Umbilical cord (tissue), 2 donors: ENCODE results near the gene ANKRD60. TPM values are rescaled to one million over a fixed set of nuclear protein-coding genes. Genes with fewer than 3 reads are reported as not detected.

Source experiments
- DNase-seq: peaks from one replicate; pipeline ENCODE4 v3.0.0-alpha.2; 2015; ENCODE audit warnings: low spot score
- total RNA-seq: library from RNA; depleted of rRNA; stranded (reverse); fragments of >200 nt; gene quantifications from one replicate; pipeline ENCODE4 v1.2.3, GENCODE V29; 2014; ENCODE audit warnings: low replicate concordance; ENCODE audit not compliant: insufficient read depth

ANKRD60 gene
- total RNA-seq, 1 donor from 2014 or later = not detected

DNA sequence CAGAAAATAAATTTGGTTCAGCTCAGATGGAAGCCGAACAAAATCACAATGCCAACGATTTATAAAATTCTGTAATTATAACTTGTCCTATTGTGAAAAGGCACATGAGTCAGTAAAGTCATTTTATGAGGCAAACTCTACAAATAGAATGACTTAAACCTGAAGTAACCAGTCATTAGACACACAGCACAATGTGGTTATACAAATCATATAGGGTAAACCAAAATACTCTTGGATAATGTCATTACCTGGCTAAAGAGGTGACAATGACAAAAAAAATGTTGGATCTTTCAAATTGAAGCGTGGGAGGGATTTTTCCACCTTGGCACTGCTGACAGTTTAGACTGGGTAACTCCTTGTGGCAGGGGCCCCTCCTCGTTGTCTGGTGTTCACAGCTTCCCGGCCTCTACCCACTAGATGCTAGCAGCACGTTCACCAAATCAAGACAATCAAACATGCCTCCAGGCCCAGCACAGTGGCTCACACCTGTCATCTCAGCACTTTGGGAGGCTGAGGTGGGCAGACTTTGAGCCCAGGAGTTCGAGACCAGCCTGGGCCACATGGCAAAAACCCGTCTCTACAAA lies 5.0 kb downstream of the ANKRD60 start:
- DNase-seq = no peak

DNA sequence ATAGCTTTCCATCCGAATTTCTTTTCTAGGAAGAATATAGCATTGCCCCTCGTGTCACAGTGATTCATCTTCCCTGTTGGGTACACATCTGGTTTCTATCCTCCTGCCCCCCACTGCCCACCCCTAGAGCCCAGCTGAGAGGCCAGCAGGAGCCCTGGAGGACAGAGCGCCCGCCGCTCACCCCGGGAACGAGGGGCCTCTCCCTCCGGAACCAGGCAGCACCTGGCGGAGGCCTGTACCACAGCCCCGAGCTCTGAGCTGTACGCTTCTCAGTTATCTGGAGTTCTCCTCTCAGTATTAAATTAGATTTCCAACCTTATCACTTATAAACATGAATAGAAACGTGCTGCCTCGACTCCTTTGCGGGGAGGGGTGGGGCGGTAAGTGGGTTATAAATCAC lies 6.0 kb downstream of the ANKRD60 start:
- DNase-seq = no peak

DNA sequence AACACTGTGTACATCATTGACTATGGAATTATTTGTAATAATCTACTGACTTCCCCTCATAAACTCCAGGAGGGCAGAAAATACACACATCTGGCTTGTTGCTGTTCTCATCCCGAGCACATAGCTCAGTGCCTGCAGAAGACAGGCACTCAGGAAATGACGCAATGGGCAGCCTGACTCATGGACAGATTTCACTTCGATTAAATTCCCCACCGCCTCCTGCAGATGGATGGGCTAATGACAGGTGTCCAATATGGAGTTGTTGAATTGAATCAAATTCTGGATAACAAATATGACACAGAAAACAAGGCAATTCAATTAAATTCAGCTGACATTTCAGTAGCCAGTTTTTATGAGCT lies 9.1 kb downstream of the ANKRD60 start:
- DNase-seq = no peak

DNA sequence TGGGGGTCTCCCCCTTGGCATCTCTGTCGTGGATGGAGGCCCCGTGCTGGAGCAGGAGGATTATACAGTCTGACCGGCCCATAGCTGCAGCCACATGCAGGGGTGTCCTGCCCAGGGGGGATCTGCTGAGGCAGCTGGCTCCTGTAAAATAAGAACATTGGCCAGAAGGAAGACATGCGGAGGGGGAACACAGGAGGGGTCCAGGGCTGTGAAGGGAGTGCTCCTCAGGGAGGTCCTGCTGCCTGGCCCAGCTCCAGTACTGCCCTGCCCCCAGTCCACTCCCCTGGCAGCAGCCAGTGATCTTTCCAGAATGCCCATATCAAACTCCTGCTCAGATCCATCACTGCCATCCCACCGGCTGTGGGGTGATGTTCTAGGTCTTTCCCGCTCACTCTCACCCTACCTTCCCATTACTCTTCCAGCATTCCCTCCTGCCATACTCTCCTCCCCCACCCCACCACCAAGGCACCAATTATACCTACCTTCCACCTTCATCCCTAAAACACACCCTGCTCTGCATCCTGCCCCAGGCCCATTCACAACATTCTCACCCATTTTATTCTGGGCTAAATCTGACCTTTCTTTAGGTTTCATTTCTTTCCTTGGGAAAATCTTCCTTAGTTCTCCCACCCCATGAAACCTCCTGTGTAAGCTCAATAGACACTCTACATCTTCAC lies 9.7 kb downstream of the ANKRD60 start:
- no peak for DNase-seq

DNA sequence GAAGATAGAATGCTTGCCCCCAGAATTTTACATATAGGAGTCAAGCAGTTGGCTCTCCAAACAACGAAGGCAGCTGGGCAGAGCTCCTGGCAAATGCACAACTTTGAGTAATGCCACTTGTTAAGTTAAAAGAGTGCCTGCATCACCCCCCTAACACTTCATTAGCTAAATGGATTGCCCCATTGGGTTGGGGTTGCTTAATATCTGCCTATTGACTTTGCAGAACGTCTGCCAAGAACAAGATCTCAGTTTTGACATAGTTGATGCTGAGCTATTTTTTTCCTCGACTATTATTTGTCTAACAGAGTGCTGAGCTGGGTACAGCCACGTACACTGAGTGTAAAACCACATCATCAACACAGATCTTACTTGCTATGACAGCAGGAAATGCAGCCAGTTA lies 12.1 kb downstream of the ANKRD60 start:
- DNase-seq = no peak

DNA sequence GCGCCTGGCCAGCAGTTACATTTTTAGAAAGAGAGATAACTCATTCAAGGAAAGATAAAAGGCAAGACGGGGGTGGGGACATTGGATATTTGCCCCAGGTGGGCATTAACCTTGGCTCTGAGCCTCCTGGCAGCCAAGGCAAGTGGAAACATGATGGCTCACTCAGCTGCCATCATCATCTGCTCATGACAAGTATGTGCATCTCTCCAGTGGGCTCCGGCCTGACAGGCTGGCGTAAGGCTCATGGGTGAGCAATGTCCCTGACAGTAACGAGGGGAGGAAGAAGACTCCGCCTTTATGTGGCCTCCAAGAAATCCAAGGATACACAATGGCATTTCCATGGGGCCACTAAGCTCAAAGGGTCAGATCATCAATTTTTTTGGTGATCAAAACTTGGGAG lies 13.3 kb downstream of the ANKRD60 start:
- DNase-seq = no peak

DNA sequence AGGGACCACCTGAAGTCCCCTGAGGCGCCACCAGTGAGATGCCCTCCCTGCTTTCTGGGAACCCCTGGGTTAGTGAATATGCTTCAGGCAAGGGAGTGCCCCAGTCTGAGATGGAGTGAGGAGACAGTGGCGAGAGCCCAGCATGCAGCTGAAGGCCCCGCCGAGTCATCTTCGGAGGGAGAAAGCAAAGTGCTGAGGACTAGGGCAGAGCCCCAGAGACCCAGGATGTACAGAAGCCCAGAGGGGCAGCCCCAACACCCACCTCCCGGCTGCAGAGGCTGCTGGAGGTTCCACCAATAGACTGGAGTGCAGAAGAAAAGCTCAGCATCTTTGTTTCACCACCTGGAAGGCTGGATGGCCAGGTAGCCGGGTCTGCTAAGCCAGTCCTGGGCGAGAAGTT lies 14.1 kb downstream of the ANKRD60 start:
- no peak for DNase-seq

DNA sequence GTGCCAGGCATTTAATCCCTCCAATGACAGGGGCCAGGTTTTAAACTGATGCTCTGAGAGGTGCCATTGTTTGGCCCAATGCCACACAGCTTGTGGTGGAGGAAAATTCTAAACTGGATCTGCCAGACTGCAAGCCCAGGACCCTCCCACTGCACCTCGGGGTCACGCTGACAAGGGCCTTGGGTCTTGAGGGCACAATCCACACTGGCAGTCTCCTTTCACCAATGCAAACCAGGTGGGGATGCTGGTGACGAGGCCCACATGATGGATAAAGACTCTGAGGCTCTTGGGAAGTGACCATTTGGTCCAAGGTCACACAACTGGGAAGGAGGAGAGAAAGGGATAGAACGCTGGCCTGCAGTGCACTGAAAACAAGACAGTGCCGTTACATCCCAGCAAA lies 14.7 kb downstream of the ANKRD60 start:
- no peak for DNase-seq

DNA sequence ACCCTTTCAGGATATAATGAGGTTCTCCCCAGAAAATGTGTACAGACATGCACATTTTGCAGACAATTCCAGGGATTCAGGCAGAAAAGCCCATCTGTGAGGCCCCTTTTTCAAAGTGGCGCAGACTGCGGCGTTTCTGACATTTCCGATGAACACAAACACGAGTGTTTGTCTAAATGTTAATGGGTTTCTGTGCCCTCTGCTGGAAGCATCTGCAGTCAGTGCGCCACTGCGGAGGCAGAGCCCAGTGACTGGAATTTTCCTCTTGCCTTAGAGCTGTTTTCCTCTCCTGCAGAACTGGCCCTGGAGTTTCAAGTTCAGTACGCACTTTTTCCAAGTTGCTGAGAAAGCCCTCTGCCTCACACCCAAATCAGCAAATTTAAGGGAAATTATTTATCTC lies 15.3 kb downstream of the ANKRD60 start:
- DNase-seq = no peak

DNA sequence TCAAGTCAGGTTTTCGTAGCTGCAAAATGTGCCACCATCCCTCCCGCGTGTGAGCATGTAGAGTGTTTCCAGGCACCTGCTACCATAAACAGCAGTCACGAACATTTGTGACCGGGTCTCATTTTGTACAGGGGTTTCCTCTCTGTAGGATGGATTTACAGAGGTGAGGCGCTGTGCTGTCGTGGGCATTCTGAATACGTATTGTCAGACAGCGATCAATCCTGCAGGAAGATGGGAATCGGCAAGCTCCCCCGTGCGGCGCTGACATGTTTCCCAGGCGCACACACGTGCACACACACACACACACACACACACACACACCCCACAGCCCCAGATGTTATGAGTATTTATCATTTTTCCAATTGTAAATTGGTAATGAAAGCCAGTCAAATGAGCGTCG lies 15.8 kb downstream of the ANKRD60 start:
- no peak for DNase-seq

DNA sequence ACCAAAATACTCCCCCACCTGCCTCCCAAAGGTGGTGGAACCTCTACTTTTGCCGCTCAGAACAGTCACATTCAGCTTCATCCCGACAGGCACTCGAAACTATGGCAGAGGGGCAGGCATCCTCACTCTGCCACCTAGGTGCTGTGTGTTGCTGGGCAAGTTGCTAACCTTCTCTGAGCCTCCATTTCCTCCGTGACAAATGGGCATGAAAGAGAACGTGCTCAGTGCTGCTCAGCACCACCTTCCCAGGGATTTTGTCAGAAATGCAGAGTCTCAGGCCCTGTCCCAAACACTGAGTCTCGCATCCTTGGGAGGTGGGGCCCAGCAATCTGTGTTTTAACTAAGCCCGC lies 18.1 kb downstream of the ANKRD60 start:
- no peak for DNase-seq

DNA sequence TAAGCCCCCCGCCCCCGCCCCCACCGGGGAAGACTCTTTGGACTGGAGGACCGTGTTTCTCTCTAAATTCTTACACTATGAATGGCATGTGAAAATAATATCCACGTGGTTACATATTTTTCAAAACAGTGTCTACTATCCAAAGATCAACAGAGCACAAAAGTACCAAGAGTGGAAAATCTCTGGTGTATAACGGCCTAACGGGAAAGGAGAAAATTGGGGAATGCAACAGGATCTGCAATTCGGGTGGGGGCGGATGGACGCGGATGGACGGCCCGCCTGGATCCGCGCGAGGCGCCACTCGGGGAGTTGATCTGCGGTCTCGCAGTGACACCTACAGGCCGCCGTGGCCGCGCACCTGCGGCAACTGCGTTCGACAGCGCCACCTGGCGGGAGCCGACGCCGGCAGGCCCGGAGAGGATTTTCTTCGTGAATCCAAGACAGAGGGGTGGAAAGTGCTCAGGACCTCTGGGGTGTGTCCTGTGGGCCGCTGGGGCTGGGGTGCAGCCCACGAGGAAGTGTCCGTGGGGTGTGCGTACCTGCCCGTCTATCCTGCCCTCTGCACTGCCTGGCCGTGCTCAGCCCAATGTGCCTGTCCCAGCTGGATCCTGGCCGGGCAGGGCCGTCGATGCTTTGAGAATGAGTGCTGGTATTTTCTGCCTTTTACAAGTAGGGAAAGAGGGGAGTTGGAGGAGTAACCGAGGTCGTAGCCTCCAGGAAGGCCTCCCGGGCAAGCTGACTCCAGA lies 18.6 kb downstream of the ANKRD60 start:
- DNase-seq = peak; percentile 63

DNA sequence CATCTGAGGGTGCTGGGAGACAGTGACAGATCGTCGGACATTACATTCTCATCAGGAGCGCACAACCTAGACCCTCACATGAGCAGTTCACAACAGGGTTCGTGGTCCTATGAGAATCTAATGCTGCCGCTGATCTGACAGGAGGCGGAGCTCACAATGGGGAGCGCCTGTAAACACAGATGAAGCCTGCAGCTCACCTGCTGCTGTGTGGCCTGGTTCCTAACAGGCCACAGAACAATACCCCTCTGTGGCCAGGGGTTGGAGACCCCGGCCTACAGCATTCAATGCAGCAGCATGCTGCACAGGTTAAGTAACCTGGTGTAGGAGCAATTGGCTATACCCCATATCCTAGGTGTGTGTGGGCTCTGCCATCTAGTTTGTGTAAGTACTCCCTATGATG lies 19.5 kb downstream of the ANKRD60 start:
- no peak for DNase-seq

DNA sequence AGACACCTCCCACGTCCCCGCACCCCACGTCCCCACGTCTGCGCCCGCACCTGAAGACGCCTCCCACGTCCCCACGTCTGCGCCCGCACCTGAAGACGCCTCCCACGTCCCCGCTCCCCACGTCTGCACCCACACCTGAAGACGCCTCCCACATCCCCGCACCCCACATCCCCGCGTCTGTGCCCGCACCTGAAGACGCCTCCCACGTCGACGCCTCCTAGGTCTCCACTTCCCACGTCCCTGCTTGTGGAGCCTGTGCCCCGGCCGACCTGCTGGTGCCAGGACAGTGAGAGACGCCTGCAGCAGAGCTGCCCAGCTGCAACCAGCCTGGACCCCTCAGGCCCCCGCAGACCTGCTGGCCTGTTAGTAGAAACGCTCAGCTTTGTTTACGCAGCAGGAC lies 22.6 kb downstream of the ANKRD60 start:
- no peak for DNase-seq

DNA sequence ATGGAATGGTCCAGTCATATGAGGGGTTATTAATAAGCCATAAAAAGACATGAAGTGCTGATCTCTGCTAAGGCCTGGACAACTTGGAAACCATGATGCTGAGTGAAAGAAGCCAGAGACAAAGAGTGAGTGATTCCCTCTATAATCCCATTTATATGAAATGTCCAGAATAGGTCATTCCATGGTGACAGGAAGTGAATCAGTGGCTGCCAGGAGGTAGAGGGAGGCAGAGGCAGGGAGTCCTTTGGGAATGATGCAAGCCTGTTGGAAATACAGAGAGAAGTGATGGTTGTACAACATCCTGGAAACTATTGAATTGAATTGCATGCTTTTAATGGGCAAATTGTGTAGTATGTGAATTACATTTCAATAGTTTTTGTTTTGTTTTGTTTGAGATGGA lies 26.4 kb downstream of the ANKRD60 start:
- peak; percentile 18 for DNase-seq

DNA sequence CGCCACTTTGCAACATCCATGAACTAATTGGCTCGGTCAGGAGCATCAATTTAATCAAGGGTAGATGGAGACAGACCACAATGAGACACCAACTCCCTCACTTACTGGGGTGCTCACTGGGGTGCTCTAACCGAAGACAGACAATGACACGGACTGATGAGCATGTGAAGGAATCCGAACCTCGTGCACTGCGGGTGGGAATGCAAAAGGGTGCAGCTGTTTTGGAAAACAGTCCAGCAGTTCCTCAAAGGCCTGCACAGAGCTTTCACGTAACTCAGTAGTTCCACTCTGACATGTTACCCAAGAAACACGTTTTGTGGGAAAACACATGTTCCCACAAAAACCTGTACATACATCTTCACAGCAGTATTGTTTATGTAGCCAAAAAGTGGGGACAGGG lies 26.8 kb downstream of the ANKRD60 start:
- no peak for DNase-seq

DNA sequence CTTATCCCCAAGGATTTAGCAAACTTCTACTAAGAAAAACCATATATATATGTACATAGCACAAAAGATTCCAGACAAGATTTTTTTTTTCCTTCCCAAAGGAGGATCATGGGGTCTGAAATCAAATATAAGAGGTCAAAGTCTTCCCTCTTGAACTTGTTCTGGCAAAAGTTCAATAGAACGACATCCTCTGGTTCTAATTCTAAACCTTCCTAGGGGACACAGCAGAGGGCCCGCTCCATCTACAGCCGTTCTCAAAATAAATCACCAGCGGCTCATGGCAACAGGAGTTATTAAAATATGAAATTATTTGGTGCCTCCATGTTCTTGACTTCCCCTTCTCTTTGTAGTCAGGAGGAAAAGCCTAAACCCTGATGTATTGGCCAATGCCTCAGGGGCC lies 29.0 kb downstream of the ANKRD60 start:
- no peak for DNase-seq

DNA sequence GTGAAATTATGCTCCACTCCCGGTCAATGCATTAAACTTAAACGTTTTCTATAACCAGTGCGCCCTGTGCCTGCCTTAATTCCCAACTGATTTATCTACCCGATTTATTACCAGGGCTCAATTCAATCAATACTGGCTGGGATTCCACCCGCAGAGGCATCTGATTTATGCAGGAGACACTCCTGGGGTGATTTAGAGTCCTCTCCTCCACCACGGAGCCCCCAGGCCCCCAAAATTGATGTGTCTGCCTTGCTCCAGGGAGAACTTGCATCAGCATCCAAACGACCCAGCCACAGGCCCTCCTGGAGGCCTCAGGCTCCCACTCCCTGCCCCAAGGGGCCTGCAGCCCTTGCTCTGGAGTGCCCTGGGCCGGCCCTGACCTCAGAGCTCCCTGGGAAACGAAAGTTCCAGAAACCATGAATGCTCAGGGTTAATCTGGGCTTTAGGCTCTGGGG lies 29.5 kb downstream of the ANKRD60 start:
- no peak for DNase-seq

DNA sequence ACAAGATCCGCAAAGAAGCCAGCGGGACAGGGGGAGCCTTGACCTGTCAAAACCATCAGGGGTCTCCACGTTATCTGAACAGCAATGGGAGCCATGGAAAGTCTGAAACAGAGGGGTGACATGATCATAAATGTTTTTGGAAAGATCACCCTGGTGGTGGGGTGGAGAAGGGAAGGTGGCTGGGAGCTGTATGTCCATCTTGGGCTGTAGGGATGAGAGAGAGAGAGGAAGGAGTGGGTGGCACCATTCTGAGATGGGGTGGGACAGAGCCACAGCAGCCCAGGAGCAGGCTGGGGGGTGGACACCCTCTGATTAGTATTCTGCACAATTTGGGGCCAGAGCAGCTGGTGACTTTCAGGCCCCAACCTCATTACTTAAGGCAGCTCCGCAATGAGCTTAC lies 30.1 kb downstream of the ANKRD60 start:
- no peak for DNase-seq

DNA sequence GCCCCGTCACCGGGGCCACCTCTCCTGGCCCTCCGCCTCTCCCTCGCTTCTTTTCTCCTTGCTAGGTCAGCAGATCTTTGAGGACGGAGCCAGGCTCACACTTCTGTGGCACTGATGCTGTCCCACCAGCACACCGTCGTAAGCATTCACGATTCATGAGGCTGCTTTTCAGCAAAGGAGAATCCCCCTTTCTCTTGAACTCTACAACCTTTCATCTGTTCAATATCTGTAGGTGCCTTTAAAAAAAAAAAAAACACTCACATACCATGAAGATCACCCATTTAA lies 31.3 kb downstream of the ANKRD60 start:
- no peak for DNase-seq

DNA sequence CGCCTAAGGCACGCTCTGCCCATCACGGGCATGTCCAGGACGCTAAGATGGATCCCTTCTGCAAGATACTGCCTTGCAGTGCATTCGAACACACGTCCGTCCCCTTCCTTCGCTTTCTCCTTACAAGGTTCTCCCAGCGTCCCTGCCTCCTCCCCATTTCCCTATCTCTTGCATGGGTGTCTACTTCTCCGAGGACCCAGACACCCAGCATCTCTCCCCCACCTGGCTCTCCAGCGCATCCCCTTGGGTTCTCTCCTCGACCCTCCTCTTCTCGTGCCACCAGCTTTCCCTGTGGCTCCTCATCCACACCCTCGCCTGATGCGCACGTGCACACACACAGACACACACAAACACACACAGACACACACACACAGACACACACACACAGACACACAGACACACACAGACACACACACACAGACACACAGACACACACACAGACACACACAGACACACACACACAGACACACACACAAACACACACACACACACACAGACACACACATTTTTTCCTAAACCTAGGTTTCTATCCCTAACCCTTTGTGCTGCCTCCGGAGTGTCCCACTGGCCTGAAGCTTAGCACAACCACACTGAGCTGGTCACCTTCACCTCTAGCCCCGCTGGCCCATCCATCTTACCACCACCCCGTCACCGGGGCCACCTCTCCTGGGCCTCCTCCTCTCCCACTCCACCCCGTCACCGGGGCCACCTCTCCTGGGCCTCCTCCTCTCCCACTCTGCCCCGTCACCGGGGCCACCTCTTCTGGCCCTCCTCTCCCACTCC lies 31.9 kb downstream of the ANKRD60 start:
- no peak for DNase-seq

DNA sequence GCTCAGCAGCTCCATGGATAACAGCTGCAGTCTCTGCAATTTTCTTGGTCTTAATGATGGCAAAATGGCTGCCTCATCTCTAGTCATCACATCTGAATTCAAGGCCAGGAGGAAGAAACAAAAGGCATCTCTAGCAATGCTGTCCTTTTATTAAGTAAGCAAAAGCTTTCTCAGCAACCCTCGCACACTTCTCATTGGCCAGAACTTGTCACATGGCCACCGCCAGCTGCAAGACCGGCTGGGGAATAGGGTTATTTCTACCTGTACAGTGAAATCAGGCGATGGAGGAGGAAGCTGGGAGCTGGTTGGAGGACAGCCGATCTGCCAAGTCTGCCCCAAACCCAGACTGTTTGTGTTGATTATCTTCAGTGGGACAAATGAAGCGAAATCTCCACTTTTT lies 33.4 kb downstream of the ANKRD60 start:
- no peak for DNase-seq
